ENCODE results near the gene VAPA.

Gene VAPA

GRCh38 chr18:9915291-9916076, 1.7 kb downstream of the VAPA start:
- DNase-seq: no peak

- no peak for DNase-seq
Observed at GRCh38 chr18:9916077-9916639, 2.3 kb downstream of the VAPA start.

GRCh38 chr18:9916808-9917207, 3.0 kb downstream of the VAPA start:
- no peak for DNase-seq

GRCh38 chr18:9918016-9918680, 4.3 kb downstream of the VAPA start:
- no peak for DNase-seq

GRCh38 chr18:9919564-9920232, 5.9 kb downstream of the VAPA start:
- DNase-seq: no peak

GRCh38 chr18:9922592-9923311, 8.9 kb downstream of the VAPA start:
- no peak for DNase-seq

GRCh38 chr18:9924371-9924943, 10.6 kb downstream of the VAPA start:
- no peak for DNase-seq

- no peak for DNase-seq
Observed at GRCh38 chr18:9925369-9925768, 11.6 kb downstream of the VAPA start.

- DNase-seq: no peak
Observed at GRCh38 chr18:9925795-9926194, 12.0 kb downstream of the VAPA start.

- DNase-seq: no peak
Observed at GRCh38 chr18:9926223-9926894, 12.5 kb downstream of the VAPA start.

- DNase-seq: no peak
Observed at GRCh38 chr18:9926977-9927376, 13.2 kb downstream of the VAPA start.

GRCh38 chr18:9927392-9928063, 13.7 kb downstream of the VAPA start:
- DNase-seq: no peak

GRCh38 chr18:9928646-9929259, 14.9 kb downstream of the VAPA start:
- DNase-seq: no peak

GRCh38 chr18:9930299-9930884, 16.6 kb downstream of the VAPA start:
- DNase-seq: no peak

GRCh38 chr18:9931146-9931545, 17.3 kb downstream of the VAPA start:
- no peak for DNase-seq

GRCh38 chr18:9931678-9932077, 17.9 kb downstream of the VAPA start:
- DNase-seq: no peak

- DNase-seq: no peak
Observed at GRCh38 chr18:9933865-9934264, 20.0 kb downstream of the VAPA start.

GRCh38 chr18:9934274-9934673, 20.5 kb downstream of the VAPA start:
- no peak for DNase-seq

GRCh38 chr18:9941103-9941502, 27.3 kb downstream of the VAPA start:
- peak; percentile 52 for DNase-seq

GRCh38 chr18:9941660-9942059, 27.8 kb downstream of the VAPA start:
- no peak for DNase-seq

GRCh38 chr18:9943311-9943710, 29.5 kb downstream of the VAPA start:
- peak; percentile 92 for DNase-seq

Data from NCI-H146 (cell line).